ENCODE results near the gene FGD3. TPM values are rescaled to one million over a fixed set of nuclear protein-coding genes. Genes with fewer than 3 reads are reported as not detected.

The FGD3 gene
- total and polyA plus RNA-seq, 2 of the 8 experiments (the other 6 are each of a cell fraction or from before 2014, with no cell fraction given): 1.4 to 1.9 TPM

DNA sequence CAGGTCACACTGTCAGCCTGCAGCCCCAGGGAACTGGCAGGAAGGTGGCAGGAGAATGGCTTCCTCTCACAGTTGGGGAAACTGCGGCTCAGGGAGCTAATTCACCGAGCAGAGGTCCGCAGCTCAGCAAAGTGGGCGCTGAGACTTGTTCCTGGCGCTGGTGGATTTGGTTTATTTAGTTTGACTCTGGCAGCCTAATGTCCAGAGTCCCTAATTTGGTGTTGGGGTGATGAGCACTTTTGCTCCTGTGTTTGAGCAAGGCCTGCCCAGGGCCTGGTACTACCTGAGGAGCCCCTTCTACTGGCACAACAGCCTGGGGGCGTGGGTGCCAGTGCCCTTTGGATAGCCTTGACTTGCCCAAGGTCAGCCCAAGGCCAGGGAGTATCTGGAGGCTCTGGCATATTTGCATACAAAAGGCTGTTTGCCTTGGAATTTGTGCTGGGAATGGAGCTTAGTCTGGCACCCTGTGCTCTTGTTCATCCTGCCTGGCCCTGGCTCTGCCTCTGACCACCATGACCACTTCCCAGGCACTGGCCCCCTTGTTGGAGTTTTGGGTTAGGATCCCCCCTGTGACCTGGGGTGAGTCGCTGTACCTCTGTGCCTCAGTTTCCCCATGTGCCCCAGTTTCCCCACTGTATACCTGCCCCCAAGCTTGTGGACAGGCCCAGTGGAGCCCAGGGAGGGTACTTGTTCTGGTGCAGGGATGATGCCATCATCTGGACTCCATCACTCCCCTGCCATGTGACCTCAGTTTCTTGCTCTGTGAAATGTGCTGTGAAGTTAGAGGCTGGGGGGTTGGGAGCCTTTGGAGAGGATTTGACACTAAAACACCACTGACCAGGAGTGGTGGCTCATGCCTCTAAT, 112.6 kb downstream of the FGD3 start:
- H3K79me1 ChIP-seq (ENCODE audit: low read depth, low read length): peaks cover 2% of the 10 kb centered on the region; the same call in 1 of the 2 replicates
- H2BK15ac ChIP-seq (ENCODE audit: low read length): no peak overlapping the region; the same call in 1 of the 2 replicates
- no peak overlapping the region for H3K14ac ChIP-seq (ENCODE audit: insufficient read length)
- FAIRE-seq (no peak), DNase-seq (ENCODE audit: low read depth in 1 of 2, low spot score in 2 of 2) (no peak)
- TF ChIP-seq YY1 (IDR thresholded peaks at IDR 0.05; ENCODE audit: low read depth, low read length): peak; percentile 36; the same call in 1 of the 2 replicates
- peak; percentile 77 for TF ChIP-seq TEAD4 (IDR thresholded peaks at IDR 0.05; ENCODE audit: low read depth, low read length)
- no peak for TF ChIP-seq HDAC6 (IDR thresholded peaks at IDR 0.05; ENCODE audit: low read depth, low read length)
- no peak overlapping the region for H3K56ac ChIP-seq (replicated peaks; ENCODE audit: insufficient read length, low read depth, low read length)
- peak overlapping the region; percentile 87; the same call in 1 of the 2 replicates for H4K8ac ChIP-seq (ENCODE audit: extremely low read depth, insufficient read depth, low read length)
- H4K5ac ChIP-seq (ENCODE audit: insufficient read length, low read depth, low read length): no peak overlapping the region
- H3K23ac ChIP-seq (ENCODE audit: insufficient read length): no peak overlapping the region
- no peak overlapping the region for H3K27ac ChIP-seq (ENCODE audit: low read depth, low read length)
- H3K23me2 ChIP-seq (ENCODE audit: low read depth, low read length): peaks cover 3% of the 10 kb centered on the region; the same call in 1 of the 2 replicates
- no peak overlapping the region for H2AFZ ChIP-seq (ENCODE audit: low read length)
- H3K4me1 ChIP-seq (replicated peaks in 1 of 4; ENCODE audit: control insufficient read depth in 3 of 4, insufficient read depth in 4 of 4, low read length in 3 of 4): peaks cover 0 to 31% (median 20%) of the 10 kb centered on the region in 4 experiments; a peak in 6 of 7 replicates
- peak overlapping the region; percentile 80 for H2BK12ac ChIP-seq (ENCODE audit: low read depth, low read length)
- no peaks in the 10 kb centered on the region for H4K20me1 ChIP-seq (replicated peaks in 1 of 2; ENCODE audit: control insufficient read depth in 1 of 2, insufficient read depth in 2 of 2, low read length in 2 of 2)
- H3K18ac ChIP-seq (ENCODE audit: extremely low read depth, low read length): peak overlapping the region; percentile 6; the same call in 1 of the 2 replicates
- no peaks in the 10 kb centered on the region for H3K36me3 ChIP-seq (ENCODE audit: control insufficient read depth in 2 of 4, insufficient read depth in 4 of 4, low read length in 3 of 4)
- H3K79me2 ChIP-seq (ENCODE audit: control insufficient read depth in 1 of 2, insufficient read depth in 2 of 2, low read length in 2 of 2): no peaks in the 10 kb centered on the region
- peak overlapping the region; percentile 34 for H2BK120ac ChIP-seq (replicated peaks; ENCODE audit: low read depth, low read length)
- POLR2A ChIA-PET (ENCODE audit: partially characterized antibody): interaction anchor here (0.6 to 1.2 kb wide), 5 partner anchors 13 to 39 kb away, joined by 3 to 5 read pairs (median 3); no protein-coding TSS in a partner anchor
- peak overlapping the region; percentile 53; the same call in 1 of the 2 replicates for H2AK5ac ChIP-seq (ENCODE audit: low read depth, low read length)
- H3K9ac ChIP-seq (replicated peaks in 1 of 4; ENCODE audit: extremely low read depth in 1 of 4, low read depth in 3 of 4, low read length in 3 of 4): 0 out of 7 replicates have a peak overlapping the region, but pooled peaks of 1 of the 4 experiments have one; percentile 10
- 0 out of 2 replicates have a peak overlapping the region, but pooled peaks have one; percentile 48 for H2BK20ac ChIP-seq (ENCODE audit: low read length)
- 0 out of 2 replicates have a peak overlapping the region, but pooled peaks have one; percentile 16 for H2BK5ac ChIP-seq (ENCODE audit: low read depth, low read length)
- CTCF ChIA-PET (ENCODE audit: partially characterized antibody): interaction anchor here (0.6 to 2.1 kb wide), 11 partner anchors 11 to 243 kb away, joined by 3 to 9 read pairs (median 3); no protein-coding TSS in a partner anchor
- WGBS, 2 experiments (ENCODE audit: extremely low coverage in 1 of 2, insufficient coverage in 1 of 2, insufficient read length in 1 of 2, insufficient replicate concordance in 2 of 2, low coverage in 1 of 2, low lambda C conversion rate in 2 of 2, missing lambda C conversion rate in 1 of 2): 82% methylated on average over 7 of the region's 7 CpGs; no CpG with 5 or more reads in 1 of the 2 experiments
- peak overlapping the region; percentile 21 for H3K4ac ChIP-seq (replicated peaks; ENCODE audit: insufficient read length, low read depth, low read length)
- peaks cover 0 to 16% (median 7%) of the 10 kb centered on the region in 4 experiments; a peak in 5 of 7 replicates for H3K27me3 ChIP-seq (replicated peaks in 1 of 4; ENCODE audit: control insufficient read depth in 3 of 4, extremely low read depth in 1 of 4, insufficient read depth in 3 of 4, low read length in 3 of 4)
- H3K9me3 ChIP-seq (ENCODE audit: insufficient read depth in 2 of 2, low read depth in 1 of 2, low read length in 1 of 2): no peaks in the 10 kb centered on the region
- no peak overlapping the region for H3K4me3 ChIP-seq (ENCODE audit: extremely low read depth in 1 of 4, insufficient read depth in 2 of 4, low read depth in 3 of 4, low read length in 4 of 4)
- H3K4me2 ChIP-seq (ENCODE audit: insufficient read depth in 1 of 2, low read depth in 2 of 2, low read length in 2 of 2): peak overlapping the region in 1 of 2 experiments; percentile 74; a peak in 2 of 4 replicates
- peak overlapping the region; percentile 10 for H4K91ac ChIP-seq (replicated peaks; ENCODE audit: insufficient read length, low read length)

Data from H1 (cell line).